DMS 273 (cell line): ENCODE measurements around the gene ZNF780B.

ENCODE experiments used
- DNase-seq: peaks from one replicate; lab custom pipeline; 2025; ENCODE audit not compliant: unreplicated experiment; lab: John Stamatoyannopoulos, UW

ZNF780B gene

DNA sequence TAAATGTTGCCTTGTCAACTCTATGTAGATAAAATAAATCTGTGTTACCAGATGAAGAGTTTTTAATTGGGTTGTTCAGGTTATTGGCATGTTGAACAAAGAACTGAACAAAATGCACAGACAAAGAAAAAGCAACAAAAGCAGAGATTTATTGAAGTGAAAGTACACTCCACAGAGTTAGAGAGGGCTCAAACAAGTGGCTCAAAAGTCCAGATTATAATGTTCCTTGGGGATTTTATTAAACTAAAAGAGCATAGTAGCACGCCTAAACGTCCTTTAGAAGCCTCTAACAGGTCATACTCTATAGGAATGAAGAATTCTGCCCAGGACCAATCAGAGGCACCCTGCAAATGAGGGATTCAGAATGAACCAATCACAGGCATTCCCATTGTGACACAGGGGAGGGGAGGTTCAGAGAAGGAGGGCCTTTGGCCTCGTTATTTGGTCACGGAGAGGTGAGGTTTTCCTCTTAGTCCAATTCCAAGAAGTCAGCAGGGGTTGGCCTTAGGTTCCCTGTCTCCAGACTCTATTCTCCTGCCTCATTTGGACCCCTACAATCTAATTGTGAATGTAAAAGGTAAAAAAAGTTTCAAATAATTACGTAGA lies 72.2 kb downstream of the ZNF780B start:
- no peak for DNase-seq

DNA sequence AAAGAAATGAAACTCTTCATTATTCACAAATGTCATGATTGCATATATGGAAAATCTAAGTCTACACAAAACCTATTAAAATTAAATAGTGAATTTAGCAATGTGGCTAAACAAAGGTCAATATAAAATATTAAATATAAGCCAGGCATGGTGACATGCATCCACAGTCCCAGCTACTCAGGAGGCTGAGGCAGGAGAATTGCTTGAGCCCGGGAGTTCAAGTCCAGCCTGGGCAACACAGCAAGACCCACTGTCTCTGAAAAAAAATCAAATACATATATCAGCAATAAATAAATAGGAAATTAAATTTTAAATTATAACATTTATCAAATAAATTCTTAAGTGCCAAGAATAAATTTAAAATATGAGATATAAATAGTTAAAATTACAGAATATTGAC lies 73.1 kb downstream of the ZNF780B start:
- no peak for DNase-seq
